DMS53 treated with DMSO at 0.1 percent for 48 hours (cell line): Measurements from ENCODE around the gene PSIP1.
"Not testable (repeated sequence)": the region's sequence is repeated elsewhere in the genome, so short reads cannot be mapped to it uniquely, and the experiment has no call there.

Experiments
- DNase-seq: peaks from one replicate; lab custom pipeline; 2025; ENCODE audit not compliant: unreplicated experiment; lab: John Stamatoyannopoulos, UW

Gene PSIP1

DNA sequence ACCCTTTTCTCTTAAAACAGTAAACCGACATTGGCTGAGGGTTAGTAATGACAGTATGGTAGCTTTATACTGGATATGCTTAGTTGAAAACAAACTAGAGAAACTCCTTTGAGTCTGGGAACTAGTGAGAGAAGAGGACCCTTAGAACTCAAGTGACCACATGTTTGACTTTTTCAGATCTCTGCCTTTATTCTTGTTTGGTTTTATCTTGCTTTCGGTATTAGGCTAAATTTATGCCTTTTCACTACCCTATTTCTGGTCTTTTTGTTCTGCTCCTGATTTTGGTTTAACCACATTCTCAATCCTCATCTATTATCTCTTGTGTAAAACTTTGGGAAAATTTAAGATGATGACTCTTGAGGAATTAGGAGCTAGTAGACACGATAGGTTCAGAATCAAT lies 77.1 kb downstream of the PSIP1 start:
- DNase-seq, result no peak

DNA sequence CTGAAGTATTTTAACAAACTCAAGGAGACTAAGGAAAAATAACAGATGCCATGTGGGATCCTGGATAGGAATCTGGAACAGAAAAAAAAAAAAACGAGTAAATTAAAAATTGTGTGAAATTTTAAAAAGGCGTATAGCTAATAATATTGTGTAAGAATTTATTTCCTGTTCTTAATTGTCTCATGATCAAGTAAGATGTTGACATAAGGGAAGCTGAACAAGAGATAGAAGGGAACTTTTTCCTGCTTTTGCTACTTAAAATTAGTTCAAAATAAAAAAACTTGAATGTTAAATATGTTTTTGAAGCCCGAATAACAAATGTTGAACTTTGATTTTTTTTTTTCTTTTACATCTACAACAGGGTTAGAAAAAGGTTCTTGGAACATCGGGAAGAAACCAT lies 77.6 kb downstream of the PSIP1 start:
- DNase-seq, result no peak

DNA sequence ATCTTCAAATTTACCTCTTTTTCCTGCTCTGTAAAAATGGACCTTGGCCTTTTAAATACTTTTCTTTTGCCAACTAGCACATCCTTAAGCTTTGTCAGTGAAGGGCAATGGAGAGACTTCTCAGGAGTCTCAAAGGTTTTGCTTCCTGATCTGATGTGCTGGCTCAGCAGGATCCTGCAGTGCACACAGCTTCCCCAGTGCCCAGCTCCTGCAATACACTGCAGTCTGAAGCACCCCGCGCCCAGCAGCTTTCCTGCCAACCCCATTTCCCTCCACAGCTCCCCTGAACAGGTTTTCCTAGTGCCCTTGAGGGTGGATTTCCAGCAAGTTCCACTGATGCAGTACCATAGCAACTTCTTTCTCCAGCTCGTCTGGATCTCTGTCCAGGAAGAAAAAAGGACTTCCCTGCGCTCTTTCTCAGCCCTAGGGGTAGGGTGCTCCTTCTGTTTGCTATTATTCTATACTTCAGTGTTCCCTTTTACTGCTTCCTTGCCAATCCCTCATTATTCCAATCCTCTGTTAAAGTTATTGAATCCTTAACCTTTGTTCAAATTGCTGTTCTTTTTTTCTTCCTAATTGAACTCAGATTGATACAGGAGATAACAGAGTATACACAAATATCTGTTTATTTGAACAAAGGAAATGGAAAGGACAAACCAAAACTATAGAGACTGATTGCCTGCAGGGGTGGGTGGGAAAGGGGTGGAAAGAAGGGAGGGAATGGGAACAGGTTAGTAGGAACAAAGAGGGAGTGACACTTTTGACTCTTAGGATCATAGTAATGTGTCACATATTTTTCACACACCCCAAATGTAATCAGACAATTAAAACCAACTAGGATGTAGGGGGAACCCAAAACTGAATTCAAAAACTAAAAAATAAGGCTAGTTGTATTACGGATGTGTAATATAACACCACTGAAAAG lies 79.6 kb downstream of the PSIP1 start:
- DNase-seq, result no peak

DNA sequence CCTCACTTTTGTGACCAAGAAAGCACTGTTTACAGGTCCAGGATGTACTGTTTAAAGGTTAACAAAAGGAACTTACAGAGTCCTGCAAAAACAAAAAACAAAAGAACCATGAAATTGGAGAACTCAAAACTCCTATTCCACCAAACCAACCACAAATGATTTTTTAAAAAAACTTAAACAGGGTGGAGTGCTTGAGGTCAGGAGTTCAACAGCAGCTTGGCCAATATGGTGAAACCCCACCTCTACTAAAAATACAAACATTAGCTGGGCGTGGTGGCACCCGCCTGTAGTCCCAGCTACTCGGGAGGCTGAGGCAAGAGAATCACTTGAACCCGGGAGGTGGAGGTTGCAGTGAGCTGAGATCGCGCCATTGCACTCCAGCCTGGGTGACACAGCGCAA lies 83.1 kb downstream of the PSIP1 start:
- DNase-seq, result not testable (repeated sequence)

DNA sequence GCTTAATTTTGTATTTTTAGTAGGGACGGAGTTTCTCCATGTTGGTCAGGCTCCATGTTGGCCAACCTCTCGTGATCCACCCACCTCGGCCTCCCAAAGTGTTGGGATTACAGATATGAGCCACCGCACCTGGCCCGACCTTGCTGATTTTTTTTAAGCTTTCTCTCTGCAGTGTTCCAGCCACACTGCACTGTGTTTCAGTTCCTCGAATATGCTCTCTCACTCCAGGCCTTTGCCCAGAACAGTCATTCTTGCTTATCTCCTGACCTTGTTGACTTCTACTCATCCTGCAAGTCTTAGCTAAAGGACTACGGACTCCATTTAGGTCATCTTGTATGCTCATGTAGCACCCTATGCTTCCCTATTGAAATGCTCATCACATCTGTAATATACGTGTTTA lies 84.8 kb downstream of the PSIP1 start:
- DNase-seq, result no peak

DNA sequence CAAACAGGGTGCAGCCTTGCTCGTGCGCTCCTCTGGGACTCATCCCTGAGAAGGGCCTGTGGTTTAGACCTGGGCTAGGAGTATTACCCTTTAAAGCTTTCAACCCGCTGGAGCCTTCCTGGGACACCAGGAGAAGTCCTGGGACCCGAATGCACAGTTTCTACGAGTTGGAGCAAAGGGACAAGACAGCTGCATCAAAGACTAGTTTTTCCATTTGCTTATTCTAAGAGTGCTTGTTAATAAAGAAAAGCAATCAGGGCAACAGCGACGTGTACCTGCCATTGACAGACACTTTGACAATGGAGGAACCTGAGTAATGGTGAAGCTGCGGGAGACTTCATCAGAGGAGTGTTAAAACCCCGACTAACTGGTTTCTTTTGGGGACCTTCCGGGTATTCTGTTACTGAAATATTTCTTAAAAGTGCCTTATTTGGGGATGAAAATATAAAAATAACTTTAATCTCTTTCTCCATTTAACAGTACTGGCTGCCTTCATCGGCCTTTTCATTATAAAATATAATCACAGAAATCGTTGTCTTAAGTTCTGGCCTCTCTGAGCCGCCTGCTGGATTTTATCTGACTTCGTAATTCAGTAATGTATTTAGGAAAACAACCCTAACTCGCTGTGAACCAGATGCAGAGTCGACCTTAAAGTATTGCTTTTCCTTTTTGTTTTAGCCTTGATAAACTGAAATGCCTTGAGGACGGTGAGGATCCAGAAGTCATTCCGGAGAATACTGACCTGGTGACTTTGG lies 87.4 kb downstream of the PSIP1 start:
- no peak for DNase-seq

DNA sequence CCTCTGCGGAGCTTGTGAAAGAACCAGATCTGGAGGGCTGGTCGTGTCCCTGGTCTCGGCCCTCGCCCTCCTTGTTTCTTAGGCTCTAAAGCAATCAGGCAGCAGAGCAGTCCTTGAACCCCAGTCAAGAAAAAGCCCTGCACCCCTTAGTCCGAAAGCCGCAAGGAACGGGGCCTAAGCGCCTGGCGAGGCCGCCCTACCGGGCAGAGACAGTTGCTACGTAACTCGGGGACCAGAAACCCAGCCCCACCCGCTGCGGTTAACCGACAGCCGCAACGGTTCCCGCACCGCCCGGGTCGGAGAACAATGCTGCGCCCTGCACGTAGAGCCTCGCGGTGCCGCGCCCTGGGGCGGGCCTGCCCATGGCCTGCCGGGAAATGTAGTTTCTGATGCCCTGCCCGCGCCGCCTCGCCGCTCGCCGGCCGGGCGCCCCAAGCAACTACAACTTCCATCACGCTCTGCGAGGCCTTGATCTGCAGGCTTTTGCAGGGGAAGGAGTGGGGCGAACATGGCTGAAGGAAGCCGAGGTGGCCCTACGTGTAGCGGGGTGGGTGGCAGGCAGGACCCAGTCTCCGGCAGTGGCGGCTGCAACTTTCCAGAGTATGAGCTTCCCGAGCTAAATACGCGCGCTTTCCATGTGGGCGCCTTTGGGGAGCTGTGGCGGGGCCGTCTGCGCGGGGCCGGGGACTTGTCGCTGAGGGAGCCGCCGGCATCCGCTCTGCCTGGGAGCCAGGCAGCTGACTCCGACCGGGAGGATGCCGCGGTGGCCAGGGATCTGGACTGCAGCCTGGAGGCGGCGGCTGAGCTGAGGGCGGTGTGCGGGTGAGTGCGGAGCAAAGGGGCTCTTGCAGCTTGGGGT lies 88.2 kb downstream of the PSIP1 start, which contains the start of gene SNAPC3:
Gene SNAPC3, plus strand, starts transcription at position 505 of the 859 bp plus-strand sequence. Its CDS starts 4 bp downstream, at position 509.
- peak; percentile 64 for DNase-seq

DNA sequence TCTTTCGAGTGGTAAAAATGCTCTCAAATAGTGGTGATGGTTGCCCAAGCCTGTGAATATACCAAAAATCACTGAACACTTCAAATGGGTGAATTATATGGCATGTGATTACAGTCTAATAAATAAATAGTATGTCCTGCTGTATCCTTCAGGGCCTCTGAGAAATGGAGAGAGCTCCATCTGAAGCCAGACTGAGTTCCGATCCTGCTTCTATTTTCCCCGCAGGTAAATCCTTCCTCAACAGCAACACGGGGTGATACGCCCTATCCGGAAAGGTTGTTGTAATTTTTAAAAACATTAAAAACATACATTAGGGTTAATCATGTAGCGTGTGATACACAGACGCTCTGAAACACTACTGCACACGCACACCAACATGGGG lies 88.8 kb downstream of the PSIP1 start:
- no peak for DNase-seq

DNA sequence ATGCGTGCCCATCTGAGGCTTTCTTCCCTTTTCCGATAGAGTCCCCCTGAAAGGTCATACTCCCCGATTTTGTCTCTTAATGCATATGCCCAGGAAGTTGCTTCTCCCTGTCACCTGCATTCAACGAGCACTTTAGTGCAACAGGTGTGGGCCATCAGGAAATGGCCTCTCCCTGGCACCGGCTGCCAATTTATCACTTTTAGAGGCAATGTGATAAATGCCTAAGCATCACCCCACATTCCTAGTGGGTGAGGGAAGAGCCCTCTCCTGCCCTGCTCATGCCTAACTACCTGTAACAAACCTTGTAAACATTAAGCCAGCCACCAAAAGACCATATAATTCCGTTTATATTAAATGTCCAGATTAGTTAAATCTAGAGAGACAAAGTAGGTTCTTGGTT lies 89.2 kb downstream of the PSIP1 start:
- DNase-seq, result no peak

DNA sequence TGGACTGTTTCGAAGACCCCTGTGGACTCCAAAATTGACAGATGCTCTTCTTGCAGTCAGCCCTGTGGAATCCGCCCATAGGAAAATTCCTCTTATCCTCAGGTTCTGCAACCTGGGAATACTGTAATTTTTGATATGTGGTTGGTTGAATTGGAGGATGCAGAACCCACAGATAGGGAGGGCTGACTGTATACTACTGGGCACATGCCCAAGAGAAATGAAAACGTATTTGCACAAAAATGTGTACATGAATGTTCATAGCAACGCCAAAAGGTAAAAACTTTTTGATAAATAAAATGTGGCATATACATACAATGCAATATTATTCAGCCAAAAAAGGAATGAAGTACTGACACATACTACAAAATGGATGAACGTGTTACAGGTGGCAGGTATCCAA lies 90.0 kb downstream of the PSIP1 start:
- DNase-seq, result no peak

DNA sequence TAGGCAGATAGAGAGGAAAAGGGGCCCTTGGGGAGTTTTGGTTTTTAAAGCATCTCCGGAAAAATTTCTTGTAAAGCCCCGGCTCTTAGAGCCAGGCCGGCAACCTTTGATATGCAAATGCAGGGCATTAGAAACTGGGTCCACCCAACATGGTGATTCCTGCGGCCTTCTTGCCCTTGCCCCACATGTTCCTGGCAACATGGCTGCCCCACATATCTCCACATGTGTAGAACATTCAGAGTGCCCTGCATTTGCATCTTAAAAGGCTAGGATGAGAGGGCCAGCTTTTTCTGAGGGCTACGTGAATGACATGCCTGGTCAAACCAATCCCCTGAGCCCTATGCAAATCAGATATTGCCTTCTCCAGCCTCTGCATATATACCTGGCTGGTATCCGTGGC lies 93.1 kb downstream of the PSIP1 start:
- no peak for DNase-seq

DNA sequence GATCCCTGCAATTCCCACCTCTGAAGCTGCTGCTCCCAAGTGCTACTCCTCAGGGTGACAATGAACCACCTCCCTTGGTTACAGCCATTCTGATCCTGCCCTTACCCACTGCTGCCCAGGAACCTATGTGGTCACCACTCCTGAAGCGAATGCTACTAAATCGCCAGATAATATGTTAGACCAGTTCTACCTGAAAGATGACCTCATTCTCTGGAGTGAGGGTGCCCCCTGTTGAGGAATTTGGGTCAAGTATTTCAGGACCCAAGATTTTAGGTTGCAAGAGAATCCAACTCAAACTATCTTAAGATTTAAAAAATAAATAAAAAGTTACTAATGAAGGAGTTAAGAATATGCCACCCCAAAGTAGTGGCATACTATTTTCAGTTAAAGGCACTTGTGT lies 93.9 kb downstream of the PSIP1 start:
- no peak for DNase-seq
